WERI-Rb-1 (cell line): ENCODE measurements around the gene POU6F2.

Experiments
- DNase-seq: peaks from one replicate; pipeline ENCODE4 v3.0.0-alpha.2; 2020
- H3K27ac ChIP-seq: fragments of 250-450 bp; sonication (Bioruptor Pico); 2 replicates; pipeline ENCODE4 v1.5.1; 2020; ENCODE audit warnings: mild to moderate bottlenecking, moderate library complexity
- H3K27me3 ChIP-seq: fragments of 250-450 bp; sonication (Bioruptor Pico); 2 replicates; pipeline ENCODE4 v1.5.1; 2021; ENCODE audit warnings: mild to moderate bottlenecking, low read depth, moderate library complexity; ENCODE audit not compliant: insufficient read depth, severe bottlenecking
- H3K36me3 ChIP-seq: fragments of 250-450 bp; sonication (Bioruptor Pico); 2 replicates; pipeline ENCODE4 v1.5.1; 2020; ENCODE audit warnings: mild to moderate bottlenecking, moderate library complexity
- H3K4me3 ChIP-seq: 2 replicates; pipeline ENCODE4 v1.5.1; 2011; ENCODE audit warnings: low read depth, mild to moderate bottlenecking, control low read depth, low read length
- H3K9me3 ChIP-seq: fragments of 250-450 bp; sonication (Bioruptor Pico); 2 replicates; pipeline ENCODE4 v1.5.1; 2021; ENCODE audit warnings: mild to moderate bottlenecking, moderate library complexity; ENCODE audit not compliant: severe bottlenecking
- CTCF ChIP-seq: IDR thresholded peaks from 2 replicates; pipeline ENCODE4 v1.5.1; 2011; ENCODE audit warnings: low read depth, mild to moderate bottlenecking, control low read depth, inconsistent platforms, low read length

Gene POU6F2

GRCh38 chr7:39294022-39294421 lies 316.3 kb downstream of the POU6F2 start:
- H3K4me3 ChIP-seq: no peak overlapping the region
- no peaks in the 10 kb centered on the region for H3K27me3 ChIP-seq
- H3K36me3 ChIP-seq: no peaks in the 10 kb centered on the region
- DNase-seq: no peak
- no peak for TF ChIP-seq CTCF
- no peak overlapping the region for H3K27ac ChIP-seq
- no peaks in the 10 kb centered on the region for H3K9me3 ChIP-seq

- H3K27me3 ChIP-seq: no peaks in the 10 kb centered on the region
- H3K9me3 ChIP-seq: no peaks in the 10 kb centered on the region
These were observed 318.1 kb downstream of the POU6F2 start for GRCh38 chr7:39295796-39296195.

GRCh38 chr7:39299695-39300094 lies 322.0 kb downstream of the POU6F2 start:
- no peak overlapping the region for H3K4me3 ChIP-seq
- no peaks in the 10 kb centered on the region for H3K36me3 ChIP-seq
- H3K27me3 ChIP-seq: no peaks in the 10 kb centered on the region
- H3K27ac ChIP-seq: no peak overlapping the region
- H3K9me3 ChIP-seq: no peaks in the 10 kb centered on the region
- DNase-seq: no peak
- TF ChIP-seq CTCF: no peak

More at GRCh38 chr7:39295796-39296195, 318.1 kb downstream of the POU6F2 start:
- no peak overlapping the region for H3K27ac ChIP-seq
- H3K36me3 ChIP-seq: no peaks in the 10 kb centered on the region
- no peak overlapping the region for H3K4me3 ChIP-seq
- no peak for DNase-seq
- no peak for TF ChIP-seq CTCF

GRCh38 chr7:39300276-39300675 lies 322.6 kb downstream of the POU6F2 start:
- no peak for TF ChIP-seq CTCF
- Histone ChIP-seq H3K27ac (no peak overlapping the region), H3K27me3 (no peaks in the 10 kb centered on the region), H3K36me3 (no peaks in the 10 kb centered on the region), H3K9me3 (no peaks in the 10 kb centered on the region), H3K4me3 (no peak overlapping the region)
- no peak for DNase-seq

GRCh38 chr7:39301543-39301942 lies 323.8 kb downstream of the POU6F2 start:
- no peak for TF ChIP-seq CTCF
- Histone ChIP-seq H3K9me3 (no peaks in the 10 kb centered on the region), H3K36me3 (no peaks in the 10 kb centered on the region)

GRCh38 chr7:39304178-39304577 lies 326.5 kb downstream of the POU6F2 start:
- DNase-seq: no peak

More at GRCh38 chr7:39301543-39301942, 323.8 kb downstream of the POU6F2 start:
- no peak overlapping the region for H3K27ac ChIP-seq
- H3K27me3 ChIP-seq: no peaks in the 10 kb centered on the region
- DNase-seq: no peak
- H3K4me3 ChIP-seq: no peak overlapping the region

More at GRCh38 chr7:39304178-39304577, 326.5 kb downstream of the POU6F2 start:
- no peaks in the 10 kb centered on the region for H3K27me3 ChIP-seq
- H3K27ac ChIP-seq: no peak overlapping the region
- H3K9me3 ChIP-seq: no peaks in the 10 kb centered on the region
- TF ChIP-seq CTCF: no peak
- H3K36me3 ChIP-seq: no peaks in the 10 kb centered on the region
- H3K4me3 ChIP-seq: no peak overlapping the region
